KBM-7 (cell line): Measurements from ENCODE around the gene POU5F1.
"Not testable (repeated sequence)": the region's sequence is repeated elsewhere in the genome, so short reads cannot be mapped to it uniquely, and the experiment has no call there.

Experiments
- DNase-seq: peaks from one replicate; pipeline ENCODE4 v3.0.0-alpha.2; 2015
- in situ Hi-C: fragments of 300-500 bp; cut with MboI; formaldehyde crosslinking; loops from 2 replicates; pipeline ENCODE4 v1.14.3; 2020; ENCODE audit warnings: low sequenced_read_pairs, low pct_unique_long_range_greater_than_20kb, mixed read lengths

POU5F1 gene

DNA sequence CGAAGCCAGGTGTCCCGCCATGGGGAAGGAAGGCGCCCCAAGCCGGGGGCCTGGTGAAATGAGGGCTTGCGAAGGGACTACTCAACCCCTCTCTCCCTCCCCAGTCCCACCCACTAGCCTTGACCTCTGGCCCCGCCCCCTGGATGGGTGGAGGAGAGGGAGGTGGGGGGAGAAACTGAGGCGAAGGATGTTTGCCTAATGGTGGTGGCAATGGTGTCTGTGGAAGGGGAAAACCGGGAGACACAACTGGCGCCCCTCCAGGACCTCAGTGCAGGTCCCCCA is at the start of gene POU5F1:
Gene POU5F1 (minus strand): TSS at position 83 of the 282 bp plus-strand sequence. CDS start 62 bp downstream, at position 21.
- in situ Hi-C loops, result no loop called here
- DNase-seq, result no peak

DNA sequence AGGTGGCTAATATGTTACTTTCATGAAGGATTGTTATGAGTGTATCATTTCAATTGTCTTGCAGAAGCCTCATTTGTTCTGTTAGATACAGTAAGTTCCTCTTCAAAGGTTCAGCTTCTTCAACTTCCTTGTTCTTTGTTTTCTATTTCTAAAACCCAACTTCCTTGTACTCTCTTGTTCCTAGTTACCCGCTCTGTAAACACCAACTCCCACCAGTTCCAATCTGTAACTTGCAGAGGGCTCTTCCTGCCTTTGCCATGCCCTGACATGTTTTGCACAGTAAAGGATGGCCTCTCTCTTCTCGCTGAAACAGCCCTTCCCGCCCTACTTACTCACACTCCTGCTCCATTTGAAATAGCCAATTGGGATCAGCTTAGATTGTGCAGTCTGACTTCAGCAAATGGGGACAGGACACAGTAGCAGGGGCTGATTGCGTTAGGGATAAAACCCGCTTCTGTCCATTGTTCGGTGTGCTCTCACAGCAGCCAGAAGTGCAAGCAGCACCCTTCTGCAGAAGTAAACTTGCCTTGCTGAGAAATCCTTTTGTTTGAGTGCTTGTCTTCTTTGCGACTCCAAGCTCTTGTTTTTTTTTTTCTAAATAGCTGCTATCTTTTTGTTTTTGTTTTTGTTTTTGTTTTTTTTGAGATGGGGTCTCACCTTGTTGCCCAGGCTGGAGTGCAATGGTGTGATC is 45.9 kb upstream of the POU5F1 start:
- in situ Hi-C loops, result no loop called here
- DNase-seq, result peak; percentile 75

DNA sequence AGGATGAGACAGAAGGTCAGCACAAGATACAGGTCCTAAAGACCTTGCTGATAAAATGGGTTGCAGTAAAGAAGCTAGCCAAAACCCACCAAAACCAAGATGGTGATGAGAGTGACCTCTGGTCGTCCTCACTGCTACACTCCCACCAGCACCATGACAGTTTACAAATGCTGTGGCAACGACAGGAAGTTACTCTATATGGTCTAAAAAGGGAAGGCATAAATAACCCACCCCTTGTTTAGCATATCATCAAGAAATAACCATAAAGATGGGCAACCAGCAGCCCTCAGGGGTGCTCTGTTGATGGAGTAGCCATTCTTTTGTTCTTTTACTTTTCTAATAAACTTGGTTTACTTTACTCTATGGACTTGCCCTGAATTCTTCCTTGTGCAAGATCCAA is 44.7 kb upstream of the POU5F1 start:
- in situ Hi-C loops, result not testable (repeated sequence)

DNA sequence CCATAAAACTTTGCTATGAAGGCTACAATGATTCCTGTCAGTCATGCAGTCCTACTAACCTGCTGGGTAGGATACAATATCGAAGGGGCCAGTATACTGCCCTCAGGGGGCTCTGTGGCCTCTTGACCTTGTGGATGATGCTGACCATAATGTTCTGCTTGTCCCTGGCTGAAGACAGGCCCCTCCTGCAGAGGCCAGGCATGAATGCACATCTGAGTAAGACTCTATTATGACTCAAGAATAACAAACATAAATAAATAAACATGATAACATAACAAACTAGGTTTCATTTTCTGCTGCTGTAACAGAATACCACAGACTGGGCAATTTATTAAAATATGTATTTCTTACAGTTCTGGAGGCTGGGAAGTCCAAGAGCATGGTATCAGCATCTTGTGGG is 44.0 kb upstream of the POU5F1 start:
- DNase-seq, result no peak

More for the DNA sequence above, 44.7 kb upstream of the POU5F1 start:
- DNase-seq, result not testable (repeated sequence)

DNA sequence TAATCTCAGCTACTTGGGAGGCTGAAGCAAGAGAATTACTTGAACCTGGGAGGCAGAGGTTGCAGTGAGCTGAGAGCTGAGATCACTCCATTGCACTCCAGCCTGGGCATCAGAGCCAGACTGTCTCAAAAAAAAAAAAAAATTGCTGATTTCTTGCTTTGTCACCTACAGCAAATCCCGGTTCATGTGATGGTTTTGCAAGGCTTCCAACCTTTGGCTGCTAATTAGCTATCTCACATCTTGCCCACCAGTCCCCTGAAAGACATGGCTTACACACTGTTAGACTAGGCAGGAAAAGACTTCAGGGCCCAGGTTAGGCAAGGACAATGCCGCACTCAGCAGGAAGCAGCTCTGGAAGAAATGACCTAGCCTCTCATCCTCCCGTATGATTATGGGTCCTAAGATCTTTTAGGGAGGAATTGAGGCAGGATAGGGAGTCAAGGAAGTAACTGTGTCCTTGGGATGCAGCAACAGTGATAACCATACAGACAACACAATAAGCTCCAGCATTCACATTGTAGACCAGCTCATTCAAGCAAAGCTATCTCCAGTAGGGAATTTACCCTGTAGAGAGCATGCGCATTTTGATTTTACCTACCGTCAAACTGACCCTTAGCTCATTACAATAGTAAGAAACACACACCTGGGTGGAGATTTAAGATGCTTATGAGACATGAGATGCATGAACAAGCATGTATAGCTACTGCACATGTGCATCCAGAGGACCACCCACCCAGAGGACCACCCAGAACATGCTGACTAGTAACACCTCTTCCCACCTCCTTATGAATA is 40.5 kb upstream of the POU5F1 start:
- in situ Hi-C loops, result no loop called here
- no peak for DNase-seq

More for the DNA sequence above, 44.0 kb upstream of the POU5F1 start:
- in situ Hi-C loops, result no loop called here

DNA sequence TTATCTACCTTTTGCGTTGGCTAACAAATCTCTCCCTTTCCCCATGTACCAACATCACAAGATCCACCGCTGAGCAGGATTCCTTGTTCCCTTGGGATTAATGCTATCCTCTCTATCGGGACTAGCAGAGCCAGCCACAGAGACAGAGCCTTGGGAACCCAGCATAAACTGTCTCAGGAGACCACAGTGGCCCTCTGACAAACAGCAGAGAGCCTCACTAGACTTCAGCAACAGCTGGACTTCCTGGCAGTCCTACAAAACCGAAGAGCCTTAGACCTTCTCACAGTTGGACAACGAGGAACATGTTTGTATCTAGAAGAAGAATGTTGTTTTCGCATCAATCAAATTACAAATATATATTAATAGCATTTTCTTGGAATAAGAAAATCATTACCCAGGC is 39.6 kb upstream of the POU5F1 start:
- in situ Hi-C loops, result no loop called here
- DNase-seq, result no peak

DNA sequence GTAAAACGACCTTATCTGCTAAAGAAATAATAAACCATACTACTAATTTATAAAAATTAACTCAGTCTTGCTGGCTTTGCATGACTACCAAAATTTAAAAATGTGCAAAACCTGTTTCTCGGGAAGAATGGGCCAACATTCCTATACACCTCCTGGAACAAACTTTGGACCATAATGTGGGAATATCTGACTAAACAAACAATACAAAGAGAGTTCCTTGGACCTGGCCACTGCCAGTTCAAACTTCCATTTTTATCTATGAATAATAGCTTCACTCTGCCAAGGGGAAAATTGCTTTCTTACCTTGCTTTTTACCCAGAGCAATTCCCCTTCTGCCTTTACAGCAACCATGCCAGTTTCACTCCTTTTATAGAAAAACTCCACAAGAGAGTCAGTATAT is 38.7 kb upstream of the POU5F1 start:
- in situ Hi-C loops, result no loop called here
- no peak for DNase-seq

DNA sequence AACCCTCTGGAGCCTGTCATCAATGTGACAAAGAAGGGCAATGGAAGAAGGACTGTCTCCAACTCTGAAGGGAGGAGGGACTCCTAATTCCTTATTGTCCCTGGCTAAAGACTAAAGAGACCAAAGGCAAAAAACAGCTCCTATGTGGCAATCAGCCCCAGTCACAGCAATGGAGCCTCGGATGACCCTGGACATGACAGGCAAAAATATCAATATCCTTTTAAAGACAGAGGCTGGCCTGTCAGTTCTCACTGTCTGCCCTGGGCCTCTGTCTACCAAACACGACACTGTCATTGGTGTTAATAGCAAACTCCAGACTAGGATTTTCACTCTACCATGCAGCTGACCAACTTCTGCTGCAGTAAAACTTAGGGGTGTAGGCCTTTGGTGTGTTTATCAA is 38.0 kb upstream of the POU5F1 start:
- no peak for DNase-seq
- in situ Hi-C loops, result no loop called here

DNA sequence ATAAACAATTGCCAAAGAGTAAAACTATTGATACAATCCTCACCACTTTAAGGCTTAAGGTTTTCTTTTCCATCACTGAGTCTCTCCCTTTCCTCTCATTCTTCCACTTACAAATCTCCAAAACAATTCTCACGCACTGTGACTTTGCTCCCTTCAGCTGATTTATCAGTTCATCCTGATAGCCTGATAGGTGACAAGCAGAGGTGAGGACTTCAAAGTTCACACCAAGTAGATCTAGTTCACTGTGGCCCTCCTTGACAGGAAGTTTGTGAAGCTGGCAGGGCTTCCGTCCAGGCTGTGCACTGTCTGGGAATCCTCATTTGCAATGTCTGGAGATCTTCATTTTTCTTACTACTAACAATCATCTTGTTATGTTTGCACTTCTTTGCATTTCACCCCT is 35.2 kb upstream of the POU5F1 start:
- in situ Hi-C loops, result no loop called here
- DNase-seq, result no peak

DNA sequence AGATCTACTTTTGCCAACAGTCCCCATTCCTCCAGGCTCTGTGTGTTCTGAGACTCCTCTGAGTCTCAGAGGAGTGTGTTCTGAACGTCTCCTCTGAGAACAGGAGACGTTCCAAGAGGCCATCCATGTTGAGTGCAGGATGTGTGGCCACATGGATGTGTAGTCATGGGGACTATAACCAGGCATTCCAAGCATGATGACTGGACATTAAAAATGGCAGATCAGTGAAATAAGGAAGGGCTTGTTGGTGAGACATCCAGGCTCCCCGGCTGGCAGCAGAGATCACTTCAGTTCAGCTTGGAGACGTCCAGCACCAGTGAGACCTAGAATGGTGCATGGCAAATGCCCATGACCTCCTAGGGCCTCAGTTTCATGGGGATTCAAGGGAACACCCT is 34.3 kb upstream of the POU5F1 start:
- in situ Hi-C loops, result no loop called here
- no peak for DNase-seq

DNA sequence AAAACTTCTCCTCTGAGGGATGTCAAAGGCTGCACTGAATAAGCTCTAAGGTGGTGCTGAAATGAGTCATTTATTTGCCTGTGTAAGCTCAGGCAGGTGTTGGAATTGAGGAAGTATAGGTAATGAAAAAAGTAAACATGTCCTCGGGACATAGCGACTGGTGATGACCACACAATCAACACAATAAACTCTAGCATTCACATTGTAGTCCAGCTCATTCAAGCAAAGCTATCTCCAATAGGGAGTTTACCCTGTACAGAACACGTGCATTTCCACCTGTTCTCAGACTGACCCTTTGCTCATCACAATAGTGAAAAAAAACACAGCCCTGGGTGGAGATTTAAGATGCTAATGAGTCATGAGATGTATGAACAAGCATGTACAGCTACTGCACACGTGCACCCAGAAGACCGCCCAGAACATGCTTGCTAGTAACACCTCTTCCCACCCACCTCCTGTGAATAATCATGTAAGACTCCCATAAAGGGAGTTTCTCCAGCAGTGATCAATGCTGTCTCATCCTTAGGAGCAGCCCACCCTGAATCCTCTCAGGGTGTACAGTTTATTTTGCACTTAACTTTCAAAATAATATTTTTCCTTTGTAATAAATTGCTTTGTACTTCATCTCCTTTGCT is 33.0 kb upstream of the POU5F1 start:
- in situ Hi-C loops, result no loop called here
- DNase-seq, result no peak

DNA sequence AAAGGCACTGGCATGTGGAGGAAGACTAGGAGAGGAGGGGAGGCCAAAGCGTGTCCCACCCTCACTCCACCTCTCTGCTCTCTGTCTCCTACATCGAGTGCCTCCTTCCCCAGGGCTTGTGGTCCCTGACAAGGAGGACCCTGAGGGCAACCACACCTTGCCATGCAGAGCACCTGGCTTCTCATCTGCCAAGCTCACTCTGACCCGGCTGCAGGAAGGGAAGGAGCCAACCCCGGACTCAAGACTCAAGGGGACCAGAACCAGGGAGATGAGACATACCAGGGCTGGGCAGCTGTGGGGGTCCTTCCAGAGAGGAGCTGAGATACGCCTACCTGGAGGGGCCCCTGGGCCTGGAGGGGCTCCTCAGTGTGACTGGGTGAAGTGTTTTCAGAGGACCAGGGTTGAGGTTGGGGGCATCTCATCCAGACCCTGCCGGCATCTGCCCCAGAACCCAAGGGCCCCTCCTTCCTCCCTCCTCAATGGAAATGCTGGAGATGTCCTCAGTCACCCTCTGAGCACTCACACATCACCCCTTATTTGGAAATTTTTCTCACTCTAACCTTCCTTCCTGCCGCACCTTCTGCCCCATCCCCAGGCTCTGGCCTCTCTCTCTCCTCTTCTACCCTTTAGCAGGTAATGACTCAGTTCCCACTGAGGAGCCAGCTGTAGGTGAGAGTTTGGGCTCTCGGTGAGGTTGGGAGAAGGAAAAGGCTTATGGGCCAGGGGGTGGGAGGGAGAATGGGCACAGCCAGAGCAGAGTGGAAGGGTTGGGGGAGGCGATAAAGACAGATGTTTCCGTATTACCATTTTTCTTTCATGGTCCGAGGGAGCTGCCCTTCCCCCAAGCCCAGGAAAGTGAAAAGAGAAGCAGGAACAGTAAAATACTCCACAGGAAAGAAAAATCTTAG is 32.0 kb upstream of the POU5F1 start:
- in situ Hi-C loops, result no loop called here
- peak; percentile 68 for DNase-seq

DNA sequence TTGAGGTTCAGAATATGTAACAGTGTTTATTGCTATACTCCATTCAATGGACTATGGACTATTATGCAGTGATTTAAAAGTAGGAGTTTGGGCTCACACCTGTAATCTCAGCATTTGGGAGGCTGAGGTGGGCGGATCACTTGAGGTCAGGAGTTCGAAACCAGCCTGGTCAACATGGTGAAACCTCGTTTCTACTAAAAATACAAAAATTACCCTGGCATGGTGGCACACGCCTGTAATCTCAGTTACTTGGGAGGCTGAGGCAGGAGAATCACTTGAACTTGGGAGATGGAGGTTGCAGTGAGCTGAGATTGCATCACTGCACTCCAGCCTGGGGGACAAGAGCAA is 28.6 kb upstream of the POU5F1 start:
- DNase-seq, in situ Hi-C loops: not testable (repeated sequence)

DNA sequence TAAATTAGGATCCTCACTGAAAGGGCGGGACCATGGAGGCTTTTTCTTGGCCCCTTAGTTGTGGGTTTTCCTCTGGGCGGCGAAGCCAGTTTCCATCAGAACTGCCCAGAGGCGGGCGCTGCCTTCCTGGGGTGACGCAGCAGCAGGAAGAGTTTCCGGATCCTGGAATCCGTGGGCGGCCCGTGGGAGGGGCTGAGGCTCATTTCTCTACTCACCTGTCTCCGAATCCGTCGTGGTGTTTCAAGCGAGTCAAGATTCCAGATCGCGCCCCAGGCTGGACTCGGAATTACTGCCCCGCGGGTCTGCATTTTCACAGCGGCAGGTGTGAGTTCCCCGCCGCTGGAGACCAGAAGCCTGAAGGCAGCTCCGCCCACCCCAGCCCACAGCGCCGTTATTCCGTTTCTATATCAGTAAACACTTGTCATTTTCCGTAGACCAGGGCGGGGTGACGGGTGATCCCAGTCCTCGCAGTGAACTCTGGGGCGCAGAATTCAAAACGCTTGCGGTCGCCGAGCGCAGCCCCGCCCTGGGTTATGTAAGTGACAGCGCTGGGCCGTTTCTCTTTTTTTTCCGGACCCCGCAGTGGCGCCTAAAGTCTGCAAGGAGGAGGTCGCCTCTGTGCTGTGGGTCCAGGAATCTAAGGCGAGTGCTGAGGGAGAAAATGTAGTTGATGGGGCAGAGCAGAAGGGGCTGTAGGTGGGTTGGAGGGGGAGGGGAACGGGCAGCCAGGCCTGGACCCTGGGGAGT is 27.2 kb upstream of the POU5F1 start:
- in situ Hi-C loops, result no loop called here
- DNase-seq, result peak; percentile 95

DNA sequence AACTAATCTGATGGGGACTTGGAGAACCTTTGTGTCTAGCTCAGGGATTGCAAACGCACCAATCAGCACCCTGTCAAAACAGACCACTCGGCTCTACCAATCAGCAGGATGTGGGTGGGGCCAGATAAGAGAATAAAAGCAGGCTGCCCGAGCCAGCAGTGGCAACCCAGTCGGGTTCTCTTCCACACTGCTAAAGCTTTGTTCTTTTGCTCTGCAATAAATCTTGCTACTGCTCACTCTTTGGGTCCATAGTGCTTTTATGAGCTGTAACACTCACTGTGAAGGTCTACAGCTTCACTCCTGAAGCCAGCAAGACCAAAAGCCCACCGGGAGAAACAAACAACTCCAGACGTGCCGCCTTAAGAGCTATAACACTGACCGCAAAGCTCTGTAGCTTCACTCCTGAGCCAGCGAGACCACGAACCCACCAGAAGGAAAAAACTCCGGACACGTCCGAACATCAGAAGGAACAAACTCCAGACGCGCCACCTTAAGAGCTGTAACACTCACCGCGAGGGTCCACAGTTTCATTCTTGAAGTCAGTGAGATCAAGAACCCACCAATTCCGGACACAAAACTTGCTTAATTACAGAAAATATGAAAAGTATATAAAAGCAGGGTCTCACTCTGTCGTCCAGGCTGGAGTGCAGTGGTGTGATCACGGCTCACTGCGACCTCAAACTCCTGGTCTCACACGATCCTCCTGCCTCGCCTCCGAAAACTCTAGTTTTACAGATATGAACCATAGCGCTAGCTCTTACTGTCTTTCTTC is 26.0 kb upstream of the POU5F1 start:
- DNase-seq, in situ Hi-C loops: not testable (repeated sequence)

DNA sequence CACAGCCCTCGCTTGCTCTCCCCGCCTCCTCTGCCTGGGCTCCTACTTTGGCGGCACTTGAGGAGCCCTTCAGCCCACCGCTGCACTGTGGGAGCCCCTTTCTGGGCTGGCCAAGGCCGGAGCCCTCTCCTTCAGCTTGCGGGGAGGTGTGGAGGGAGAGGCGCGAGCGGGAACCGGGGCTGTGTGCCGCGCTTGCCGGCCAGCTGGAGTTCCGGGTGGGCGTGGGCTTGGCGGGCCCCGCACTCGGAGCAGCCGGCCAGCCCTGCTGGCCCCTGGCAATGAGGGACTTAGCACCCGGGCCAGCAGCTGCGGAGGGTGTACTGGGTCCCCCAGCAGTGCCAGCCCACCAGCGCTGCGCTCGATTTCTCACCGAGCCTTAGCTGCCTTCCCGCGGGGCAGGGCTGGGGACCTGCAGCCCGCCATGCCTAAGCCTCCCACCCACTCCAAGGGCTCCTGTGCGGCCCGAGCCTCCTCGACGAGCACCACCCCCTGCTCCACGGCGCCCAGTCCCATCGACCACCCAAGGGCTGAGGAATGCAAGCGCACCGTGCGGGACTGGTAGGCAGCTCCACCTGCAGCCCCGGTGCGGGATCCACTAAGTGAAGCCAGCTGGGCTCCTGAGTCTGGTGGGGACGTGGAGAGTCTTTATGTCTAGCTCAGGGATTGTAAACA is 25.0 kb upstream of the POU5F1 start:
- DNase-seq, in situ Hi-C loops: not testable (repeated sequence)

DNA sequence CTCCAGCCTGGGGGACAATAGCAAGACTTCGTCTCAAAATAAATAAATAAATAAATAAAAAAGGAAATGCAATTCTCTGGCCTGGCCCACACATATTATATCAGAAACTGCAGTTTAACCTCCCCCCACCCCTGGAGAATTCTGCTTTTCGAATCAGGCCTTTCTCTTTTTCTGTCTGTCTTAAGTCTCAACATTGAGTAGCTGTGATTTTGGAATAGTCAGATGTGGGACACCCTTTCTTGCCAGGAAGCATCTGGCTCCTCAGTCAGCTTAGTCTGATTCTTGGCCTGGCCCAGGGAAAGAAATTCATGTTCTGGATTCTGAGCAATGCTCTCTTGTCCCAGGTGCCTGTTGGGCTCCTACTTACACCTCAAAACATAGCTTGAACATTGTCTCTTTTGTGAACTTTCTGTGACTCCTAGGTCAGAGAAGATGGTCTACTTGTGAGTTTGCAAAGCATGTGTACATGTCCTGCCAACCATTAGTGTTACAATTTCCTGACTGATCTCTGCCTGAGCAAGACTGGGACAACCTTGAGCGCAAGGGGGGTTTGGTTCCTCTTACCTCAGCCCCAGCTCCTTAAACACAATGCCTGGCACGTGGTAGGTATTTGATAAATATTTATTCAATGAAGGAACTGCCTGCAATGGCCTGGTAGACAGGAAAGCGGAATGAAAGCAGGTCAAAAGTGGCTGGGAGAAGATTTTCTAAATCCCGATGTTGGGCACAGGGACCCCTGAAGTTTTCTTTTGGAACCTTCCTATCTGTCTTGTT is 23.8 kb upstream of the POU5F1 start:
- in situ Hi-C loops, result no loop called here
- DNase-seq, result no peak
